GM12891 (cell line): ENCODE measurements around the gene TBL3.

Experiments used
- PAX5 ChIP-seq: IDR thresholded peaks from 2 replicates; pipeline ENCODE4 v1.6.1; 2011; ENCODE audit warnings: low read length, moderate library complexity, mild to moderate bottlenecking; ENCODE audit not compliant: insufficient read depth, severe bottlenecking
- POLR2A ChIP-seq: IDR thresholded peaks from 2 replicates; pipeline ENCODE4 v1.6.1; 2011; ENCODE audit warnings: low read depth, low read length, control low read depth
- POLR2AphosphoS5 ChIP-seq: IDR thresholded peaks from 2 replicates; pipeline ENCODE4 v1.6.1; 2011; ENCODE audit warnings: low read depth, low read length, control low read depth
- SPI1 ChIP-seq: IDR thresholded peaks from 2 replicates; pipeline ENCODE4 v1.6.1; 2011; ENCODE audit warnings: low read depth, low read length, control low read depth
- TAF1 ChIP-seq: IDR thresholded peaks from 2 replicates; pipeline ENCODE4 v1.6.1; 2011; ENCODE audit warnings: low read depth, low read length, control low read depth

GRCh38 chr16:2006317-2006716, 34.5 kb downstream of the TBL3 start:
- TF ChIP-seq SPI1 (no peak), TAF1 (no peak), POLR2A (no peak), POLR2AphosphoS5 (no peak), PAX5 (no peak)
